HG02798 (cell line): ENCODE results near the gene INPP4A.

ENCODE experiments used
- ATAC-seq: cut with Tn5 transposase; IDR thresholded peaks from one replicate; pipeline ENCODE4 v1.9.1; 2021; ENCODE audit warnings: mild to moderate bottlenecking; ENCODE audit not compliant: unreplicated experiment, poor library complexity

The INPP4A gene

DNA sequence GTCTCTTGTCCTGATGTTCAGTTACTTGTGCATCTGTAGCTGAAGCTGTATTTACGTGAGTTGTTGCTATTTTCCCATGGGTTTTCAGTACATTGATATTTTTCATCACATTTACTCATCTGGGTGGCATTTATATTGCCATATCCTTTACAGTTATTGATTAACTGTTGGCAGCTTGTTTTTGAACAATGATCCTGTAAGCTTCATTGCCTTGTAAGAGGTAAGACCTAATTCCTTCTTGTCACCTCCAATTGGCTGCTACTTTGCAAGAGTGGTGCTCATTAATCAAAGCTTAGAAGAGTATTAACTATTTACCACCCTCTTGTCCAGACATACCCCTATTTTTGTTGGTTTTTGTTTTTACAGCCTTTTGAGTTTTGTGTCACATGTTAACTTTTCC, 88.9 kb downstream of the INPP4A start:
- ATAC-seq: no peak

DNA sequence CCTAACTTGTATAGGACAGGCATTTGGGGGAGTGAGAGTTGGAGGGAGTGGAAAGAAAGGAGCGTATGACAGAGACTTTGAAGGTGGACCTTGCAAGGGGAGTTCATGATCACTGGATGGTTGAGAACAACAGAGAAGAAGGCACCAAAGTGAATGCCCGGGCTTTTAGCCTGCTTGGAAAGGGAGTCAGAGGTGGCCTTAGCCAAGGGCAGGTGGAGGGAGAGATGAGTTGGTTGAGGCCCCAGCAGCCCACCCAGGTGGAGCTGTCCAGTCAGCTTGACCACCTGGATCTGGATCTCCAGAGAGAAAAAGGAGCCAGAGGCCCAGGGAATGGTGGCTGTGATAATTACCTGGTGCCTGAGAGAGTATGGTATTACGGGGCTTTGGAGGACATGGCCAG, 90.1 kb downstream of the INPP4A start:
- no peak for ATAC-seq

DNA sequence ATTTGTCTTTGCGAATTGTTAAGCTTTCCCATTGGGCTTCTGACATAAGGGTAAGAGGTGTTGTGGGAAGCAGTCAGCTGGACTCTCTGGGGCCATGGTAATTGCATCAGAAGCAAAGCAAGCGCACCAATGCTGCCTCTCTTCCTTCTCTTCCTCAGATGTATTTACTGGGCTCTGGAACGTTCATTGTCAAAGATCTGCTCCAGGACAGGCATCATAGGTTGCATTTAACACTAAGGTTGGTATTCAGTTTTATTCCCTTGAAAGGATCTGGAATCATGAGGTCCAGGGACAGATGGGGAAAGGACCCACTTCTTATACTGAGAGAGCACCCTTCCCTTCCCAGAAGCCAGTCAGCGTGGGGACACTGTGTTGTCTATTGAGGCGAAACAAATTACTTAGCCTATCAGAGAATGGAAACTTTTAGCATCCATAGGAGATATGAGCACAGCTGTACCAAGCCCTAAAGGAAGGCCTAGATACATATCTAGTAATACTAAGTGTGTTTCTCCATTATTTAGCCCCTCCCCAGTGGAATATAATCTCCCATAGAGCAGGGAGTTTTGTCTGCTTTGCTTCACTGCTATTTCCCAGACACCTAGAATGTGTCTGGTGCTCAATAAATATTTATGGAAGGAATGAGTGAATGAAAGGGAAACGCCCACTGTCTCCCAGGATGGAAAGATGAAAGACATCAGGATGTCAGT, 91.5 kb downstream of the INPP4A start:
- ATAC-seq: no peak

GRCh38 chr2:98537390-98538126, 92.9 kb downstream of the INPP4A start:
- no peak for ATAC-seq

GRCh38 chr2:98538280-98539041, 93.8 kb downstream of the INPP4A start:
- no peak for ATAC-seq

DNA sequence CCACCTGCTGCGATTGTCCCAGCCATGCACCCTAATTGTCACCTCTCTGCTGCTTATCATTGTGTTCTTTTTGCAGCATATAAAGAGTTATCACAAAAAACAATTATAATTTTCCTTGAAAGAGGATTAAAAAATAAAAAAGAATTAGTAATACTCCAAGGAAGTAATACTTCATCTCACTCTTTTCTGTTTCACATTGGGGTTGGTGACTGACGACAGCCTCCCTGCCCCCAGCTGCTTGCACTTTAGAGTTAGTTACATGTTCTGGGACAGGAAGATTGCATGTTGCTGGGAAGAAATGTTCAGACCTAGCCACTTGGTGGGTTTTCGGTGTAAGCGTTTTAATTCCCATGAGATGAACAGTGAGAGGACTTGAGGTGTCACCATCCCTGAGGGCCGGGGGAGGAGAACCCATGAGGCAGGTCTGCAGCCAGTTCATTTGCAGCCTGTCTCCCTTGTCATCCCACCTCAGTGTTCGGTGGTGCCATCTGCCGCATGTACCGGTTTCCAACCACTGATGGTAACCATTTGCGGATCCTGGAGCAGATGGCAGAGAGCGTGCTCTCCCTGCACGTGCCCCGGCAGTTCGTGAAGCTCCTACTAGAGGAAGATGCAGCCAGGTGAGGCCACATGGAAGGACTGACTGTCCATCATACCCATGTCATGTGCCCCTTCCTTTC, 94.5 kb downstream of the INPP4A start:
- ATAC-seq: no peak

GRCh38 chr2:98540536-98540935, 95.9 kb downstream of the INPP4A start:
- no peak for ATAC-seq

- peak; percentile 24 for ATAC-seq
Measured at GRCh38 chr2:98541489-98541888, 96.8 kb downstream of the INPP4A start.

DNA sequence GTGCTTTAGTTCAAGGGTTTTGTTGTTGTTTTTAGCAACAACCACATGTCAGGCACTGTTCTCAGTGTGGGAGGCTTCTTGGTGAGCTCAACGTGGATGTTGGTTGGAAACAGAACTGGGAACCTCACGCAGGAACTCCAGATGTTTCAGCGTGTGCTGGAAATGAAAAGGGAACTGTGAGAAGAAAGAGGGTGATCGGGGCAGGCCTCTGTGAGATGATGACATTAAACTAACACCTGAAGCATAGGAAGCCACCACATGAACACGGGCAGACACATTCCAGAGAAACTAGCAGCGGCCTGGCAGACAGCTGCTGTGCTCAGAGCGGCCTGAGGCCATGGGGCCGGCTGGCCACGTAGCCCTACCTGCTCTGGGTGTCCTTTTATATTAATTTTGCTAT, 97.2 kb downstream of the INPP4A start:
- peak; percentile 65 for ATAC-seq

DNA sequence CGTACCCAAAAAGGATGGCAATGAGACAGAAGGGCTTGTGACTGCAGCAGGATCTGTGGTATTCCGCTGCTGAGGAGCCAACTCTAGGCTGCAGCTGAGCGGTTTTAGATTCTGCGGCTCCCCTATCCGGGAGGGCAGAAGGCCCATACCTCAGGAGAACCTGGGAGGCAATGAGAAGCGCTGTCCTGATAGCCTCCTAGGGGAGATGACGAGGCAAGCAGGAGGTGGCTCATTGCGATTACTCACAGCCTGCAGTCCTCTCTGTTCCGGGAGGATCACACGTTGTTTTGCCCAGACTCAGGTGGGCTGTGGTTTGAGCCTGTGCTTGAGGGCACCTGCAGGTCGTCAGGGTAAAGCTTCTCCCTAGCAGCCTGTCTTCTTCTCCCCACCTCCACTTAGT, 98.6 kb downstream of the INPP4A start:
- ATAC-seq: no peak

GRCh38 chr2:98543842-98544241, 99.2 kb downstream of the INPP4A start:
- ATAC-seq: no peak

DNA sequence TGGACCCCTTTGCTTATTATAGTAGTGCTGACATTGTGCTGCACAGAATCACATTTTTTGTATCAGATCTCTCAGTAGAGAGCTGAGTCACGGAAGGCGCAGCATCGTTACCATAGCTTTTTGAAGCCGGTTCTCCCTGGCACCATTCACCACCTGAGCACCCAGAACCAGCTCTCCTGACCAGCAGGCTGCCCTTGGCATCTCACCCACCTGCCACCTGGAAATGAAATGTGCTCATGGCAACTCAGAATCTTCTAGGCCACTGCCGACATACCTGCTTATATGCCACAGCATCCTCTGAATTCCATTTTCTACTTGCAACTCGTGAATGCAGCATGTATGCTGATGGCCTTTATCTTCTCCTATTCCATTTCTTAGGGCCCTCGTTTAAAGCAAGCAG, 100.9 kb downstream of the INPP4A start:
- no peak for ATAC-seq

- ATAC-seq: no peak
Measured at GRCh38 chr2:98546186-98546585, 101.5 kb downstream of the INPP4A start.

GRCh38 chr2:98547092-98547790, 102.6 kb downstream of the INPP4A start:
- no peak for ATAC-seq

DNA sequence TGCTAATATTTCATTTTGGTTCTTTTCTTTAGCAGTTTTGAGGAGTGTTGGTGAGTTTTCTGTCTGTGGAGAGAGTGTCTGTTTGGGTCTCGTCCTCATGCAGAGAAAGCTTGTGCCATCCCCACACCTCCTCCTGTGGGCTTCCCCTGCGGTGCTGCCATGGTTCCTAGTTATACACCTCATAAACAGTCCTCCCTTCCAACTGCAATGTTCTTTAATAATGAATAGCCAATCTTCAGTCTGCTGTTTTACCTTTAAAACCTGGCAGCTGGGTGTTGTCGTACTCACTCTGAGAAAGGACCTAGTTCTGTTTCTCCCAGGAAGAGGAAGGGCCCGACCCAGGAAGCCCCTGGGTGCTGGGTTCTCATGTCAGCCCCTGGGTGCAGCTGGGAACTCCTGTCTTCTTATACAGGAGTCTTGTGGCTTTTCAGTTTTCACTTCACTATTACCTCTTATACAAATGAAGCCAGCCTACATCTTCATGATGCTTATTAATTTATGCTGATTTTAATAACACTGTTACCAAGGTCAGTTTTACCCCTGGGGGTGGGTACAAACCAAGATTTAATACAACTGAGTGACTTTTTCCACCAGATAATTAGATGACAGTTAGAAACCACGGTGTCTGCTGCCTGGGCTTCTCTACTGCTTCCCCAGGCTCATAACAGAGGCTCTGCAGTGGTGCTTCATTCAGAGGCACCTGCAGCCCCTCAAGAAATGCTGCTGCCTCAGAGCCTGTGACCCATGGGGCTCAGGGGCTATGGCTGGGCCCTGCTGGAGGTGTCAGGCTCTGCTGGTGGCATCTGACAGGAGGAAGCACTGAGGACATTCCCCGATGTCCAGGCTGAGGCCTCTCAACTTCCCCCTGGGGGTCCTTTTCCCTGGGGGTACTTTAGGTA, 104.5 kb downstream of the INPP4A start:
- ATAC-seq: peak; percentile 66

- ATAC-seq: no peak
Measured at GRCh38 chr2:98550165-98550564, 105.5 kb downstream of the INPP4A start.

- ATAC-seq: no peak
Measured at GRCh38 chr2:98551316-98551715, 106.7 kb downstream of the INPP4A start.

- no peak for ATAC-seq
Measured at GRCh38 chr2:98552499-98553179, 108.0 kb downstream of the INPP4A start.
